Large intestine (tissue), 3 donors: Measurements from ENCODE around the gene MAN1C1. TPM values are rescaled to one million over a fixed set of nuclear protein-coding genes. Genes with fewer than 3 reads are reported as not detected.

ENCODE experiments used
- DNase-seq, 2 donors: peaks; one replicate each; pipeline versions ENCODE4 v3.0.0 to v3.0.0-alpha.2; 2013
- H3K27ac ChIP-seq: one replicate; pipeline ENCODE4 v1.5.1; 2013; ENCODE audit warnings: low read length
- H3K27me3 ChIP-seq: 2 replicates; pipeline ENCODE4 v1.6.1; 2013; ENCODE audit warnings: low read length; ENCODE audit not compliant: control insufficient read depth, insufficient read depth
- H3K36me3 ChIP-seq: 2 replicates; pipeline ENCODE4 v1.6.1; 2013; ENCODE audit warnings: low read length; ENCODE audit not compliant: control insufficient read depth, insufficient read depth
- H3K4me1 ChIP-seq: one replicate; pipeline ENCODE4 v1.6.1; 2013; ENCODE audit warnings: low read length; ENCODE audit not compliant: control insufficient read depth, insufficient read depth
- H3K4me3 ChIP-seq: one replicate; pipeline ENCODE4 v1.5.1; 2013; ENCODE audit warnings: low read length
- H3K9me3 ChIP-seq: one replicate; pipeline ENCODE4 v1.6.1; 2013; ENCODE audit warnings: mild to moderate bottlenecking, low read depth, low read length, moderate library complexity; ENCODE audit not compliant: control insufficient read depth
- WGBS: methylation state at CpG from one replicate; pipeline ENCODE4 v1.1.5; 2013; ENCODE audit warnings: low lambda C conversion rate; ENCODE audit not compliant: insufficient coverage; 5-methylcytosine and 5-hydroxymethylcytosine counted together
- polyA plus RNA-seq: library from polyadenylated mRNA; unstranded; fragments of 120-200 nt; gene quantifications from one replicate; pipeline ENCODE4 v1.2.1, GENCODE V29; 2013

MAN1C1 gene
- polyA plus RNA-seq, 1 donor = 21.2 TPM

- DNase-seq = no peak
- no CpG with 5 or more reads among the region's 6 CpGs for WGBS
- H3K27me3 ChIP-seq = no peaks in the 10 kb centered on the region
- H3K4me1 ChIP-seq = no peaks in the 10 kb centered on the region
- H3K36me3 ChIP-seq = no peaks in the 10 kb centered on the region
- no peak overlapping the region for H3K4me3 ChIP-seq
- no peaks in the 10 kb centered on the region for H3K9me3 ChIP-seq
- no peak overlapping the region for H3K27ac ChIP-seq
Measured at GRCh38 chr1:25737130-25737529, 120.5 kb downstream of the MAN1C1 start.

DNA sequence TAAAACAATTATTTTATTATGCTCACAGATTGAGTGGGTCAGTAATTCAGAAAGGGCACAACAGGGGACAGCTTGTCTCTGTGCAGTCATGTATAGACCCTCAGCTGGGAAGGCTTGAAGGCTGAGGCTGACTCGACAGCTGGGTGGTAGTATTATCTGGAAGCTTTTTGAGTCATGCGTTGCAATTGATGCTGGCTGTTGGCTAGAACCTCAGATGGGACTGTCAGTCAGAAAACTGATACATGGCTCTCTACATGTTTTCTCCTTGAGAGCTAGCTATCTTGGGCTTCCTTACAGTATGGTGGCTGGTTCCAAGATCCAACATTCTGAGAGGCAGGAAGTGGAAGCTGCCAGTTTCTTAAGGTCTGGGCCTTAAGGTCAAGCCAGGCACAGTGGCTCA lies 121.9 kb downstream of the MAN1C1 start:
- no peaks in the 10 kb centered on the region for H3K4me1 ChIP-seq
- H3K9me3 ChIP-seq = no peaks in the 10 kb centered on the region
- WGBS = no CpG with 5 or more reads among the region's 2 CpGs
- H3K36me3 ChIP-seq = no peaks in the 10 kb centered on the region
- H3K27ac ChIP-seq = no peak overlapping the region
- DNase-seq = no peak
- H3K27me3 ChIP-seq = no peaks in the 10 kb centered on the region
- no peak overlapping the region for H3K4me3 ChIP-seq

GRCh38 chr1:25739341-25739740 lies 122.8 kb downstream of the MAN1C1 start:
- Histone ChIP-seq H3K27ac (no peak overlapping the region), H3K4me1 (peaks cover 6% of the 10 kb centered on the region), H3K27me3 (no peaks in the 10 kb centered on the region), H3K9me3 (no peaks in the 10 kb centered on the region), H3K36me3 (no peaks in the 10 kb centered on the region), H3K4me3 (no peak overlapping the region)
- no peak for DNase-seq
- WGBS = 50% methylated on average over 1 of the region's 4 CpGs

DNA sequence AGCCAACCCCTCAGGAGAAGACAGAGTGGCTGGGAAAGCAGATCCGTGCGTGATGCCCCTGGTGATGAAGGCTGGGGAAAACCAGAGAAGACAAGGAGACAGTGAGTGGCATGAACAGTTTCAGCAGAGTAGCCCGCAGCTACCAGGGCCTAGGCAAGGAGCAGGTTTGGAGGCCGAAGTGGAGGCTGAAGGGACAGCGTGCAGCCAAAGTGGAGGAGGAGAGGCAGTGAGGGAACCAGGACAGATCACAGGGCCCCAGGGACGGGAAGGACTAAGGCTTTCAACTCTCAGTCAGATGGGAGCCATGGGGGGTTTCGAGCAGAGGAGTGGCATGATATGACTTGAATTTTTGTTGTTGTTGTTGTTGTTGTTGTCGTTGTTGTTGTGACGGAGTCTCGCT lies 123.5 kb downstream of the MAN1C1 start:
- H3K4me1 ChIP-seq = peaks cover 6% of the 10 kb centered on the region
- H3K27me3 ChIP-seq = no peaks in the 10 kb centered on the region
- no peaks in the 10 kb centered on the region for H3K9me3 ChIP-seq
- H3K27ac ChIP-seq = no peak overlapping the region
- no peaks in the 10 kb centered on the region for H3K36me3 ChIP-seq
- H3K4me3 ChIP-seq = no peak overlapping the region
- 92% methylated on average over 2 of the region's 10 CpGs for WGBS
- DNase-seq = no peak

GRCh38 chr1:25742316-25742715 lies 125.7 kb downstream of the MAN1C1 start:
- Histone ChIP-seq H3K4me1 (peaks cover 6% of the 10 kb centered on the region), H3K36me3 (no peaks in the 10 kb centered on the region), H3K27me3 (no peaks in the 10 kb centered on the region), H3K27ac (no peak overlapping the region), H3K9me3 (no peaks in the 10 kb centered on the region), H3K4me3 (no peak overlapping the region)
- WGBS = no CpG with 5 or more reads among the region's 7 CpGs
- DNase-seq = no peak

DNA sequence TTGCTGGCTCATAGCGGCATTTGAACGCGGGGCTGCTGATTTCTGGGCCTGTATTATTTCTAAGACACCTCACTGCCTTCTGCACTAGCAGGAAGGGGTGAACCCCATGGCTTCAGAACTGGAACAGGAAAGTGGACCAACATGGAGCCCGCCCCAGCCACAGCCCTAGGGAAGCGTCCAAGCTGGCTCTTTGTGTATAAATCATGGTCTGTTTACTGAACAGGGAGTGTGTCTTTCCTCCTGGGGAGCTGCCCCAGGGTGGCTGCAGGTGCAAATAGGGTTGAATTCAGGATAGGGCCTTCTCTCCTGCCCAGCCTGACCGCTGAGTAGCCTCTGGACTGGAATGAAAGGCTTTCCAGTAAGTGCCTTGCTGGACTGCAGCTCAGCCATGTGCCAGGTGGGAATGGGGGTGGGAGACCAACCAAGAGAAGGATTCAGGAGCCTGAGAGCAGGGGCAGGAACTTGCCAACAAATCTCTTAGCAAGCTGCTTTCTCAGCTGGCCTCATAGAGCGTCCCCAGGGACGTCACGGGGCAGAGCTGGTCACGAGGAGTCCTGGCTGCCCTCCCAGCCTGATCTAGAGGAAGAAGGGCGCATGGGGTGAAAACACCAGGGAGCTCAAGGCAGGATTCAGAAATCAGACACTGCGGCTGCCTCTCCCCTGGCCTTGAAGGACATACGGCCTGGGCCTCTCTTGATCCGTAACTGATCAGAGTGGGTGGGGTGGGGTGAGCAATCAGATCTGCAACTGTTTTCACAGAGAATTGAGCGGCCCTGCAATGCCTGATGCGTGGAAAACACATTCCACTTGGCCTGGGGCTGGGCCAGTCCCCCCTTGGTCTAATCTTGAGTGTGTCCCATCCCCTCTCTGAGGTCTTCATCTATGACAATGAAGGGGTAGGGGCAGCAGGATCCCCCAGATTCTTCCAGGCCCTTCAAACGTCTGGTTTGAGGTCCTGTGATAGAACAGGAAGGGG lies 126.9 kb downstream of the MAN1C1 start:
- H3K9me3 ChIP-seq = no peaks in the 10 kb centered on the region
- no peak overlapping the region for H3K4me3 ChIP-seq
- H3K27ac ChIP-seq = no peak overlapping the region
- no peaks in the 10 kb centered on the region for H3K27me3 ChIP-seq
- peak; percentile 19 to 25 for DNase-seq
- H3K4me1 ChIP-seq = peaks cover 6% of the 10 kb centered on the region
- no peaks in the 10 kb centered on the region for H3K36me3 ChIP-seq
- no CpG with 5 or more reads among the region's 17 CpGs for WGBS

GRCh38 chr1:25744140-25744581 lies 127.6 kb downstream of the MAN1C1 start:
- H3K36me3 ChIP-seq = no peaks in the 10 kb centered on the region
- 100% methylated on average over 1 of the region's 8 CpGs for WGBS
- H3K4me1 ChIP-seq = peaks cover 6% of the 10 kb centered on the region
- no peaks in the 10 kb centered on the region for H3K9me3 ChIP-seq
- peak; percentile 32 to 48 for DNase-seq
- H3K27me3 ChIP-seq = no peaks in the 10 kb centered on the region
- H3K4me3 ChIP-seq = no peak overlapping the region
- no peak overlapping the region for H3K27ac ChIP-seq

GRCh38 chr1:25744636-25745425 lies 128.2 kb downstream of the MAN1C1 start:
- Histone ChIP-seq H3K36me3 (no peaks in the 10 kb centered on the region), H3K9me3 (no peaks in the 10 kb centered on the region), H3K4me3 (no peak overlapping the region), H3K4me1 (peaks cover 6% of the 10 kb centered on the region), H3K27ac (no peak overlapping the region), H3K27me3 (no peaks in the 10 kb centered on the region)
- no peak for DNase-seq
- 95% methylated on average over 4 of the region's 8 CpGs for WGBS

- H3K27me3 ChIP-seq = no peaks in the 10 kb centered on the region
- no peaks in the 10 kb centered on the region for H3K36me3 ChIP-seq
- H3K9me3 ChIP-seq = no peaks in the 10 kb centered on the region
- no peak for DNase-seq
- H3K4me3 ChIP-seq = no peak overlapping the region
- peaks cover 6% of the 10 kb centered on the region for H3K4me1 ChIP-seq
- no peak overlapping the region for H3K27ac ChIP-seq
- WGBS = no CpG with 5 or more reads among the region's 22 CpGs
Measured at GRCh38 chr1:25746299-25747045, 129.9 kb downstream of the MAN1C1 start.
